Stimulated activated CD4-positive, alpha-beta T cell treated with anti-CD3 and anti-CD28 coated beads, Interleukin-4, amount 100 ng/mL, for 48 hours (primary cell): ENCODE results near the gene CEBPE.
"Not testable (repeated sequence)": the region's sequence is repeated elsewhere in the genome, so short reads cannot be mapped to it uniquely, and the experiment has no call there.

ENCODE experiments used
- DNase-seq, 2 donors: peaks; one replicate each; pipeline ENCODE4 v3.0.0-alpha.2; 2020; ENCODE audit warnings: low read depth in 2 of 2

CEBPE gene

DNA sequence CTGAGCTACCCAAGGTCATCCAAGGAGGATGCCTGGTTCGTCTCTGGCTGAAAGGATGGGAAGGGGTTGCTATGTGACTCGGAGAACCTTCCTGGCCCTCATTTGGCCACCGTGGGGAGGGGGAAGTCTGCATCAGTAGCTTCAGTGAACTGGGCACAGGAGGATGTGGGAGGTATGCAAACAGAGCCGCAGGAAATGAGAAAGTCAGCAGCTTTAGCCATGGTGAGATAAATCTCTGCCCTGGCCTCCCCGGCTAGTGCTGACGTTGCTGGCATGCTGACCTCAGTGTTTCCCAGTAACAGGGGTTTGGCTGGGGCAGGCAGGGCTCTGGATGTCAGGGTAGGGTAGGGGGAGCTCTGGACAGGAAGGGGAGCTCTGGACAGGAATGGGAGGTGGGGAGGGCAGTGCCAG lies 2.3 kb upstream of the CEBPE start:
- DNase-seq = no peak

DNA sequence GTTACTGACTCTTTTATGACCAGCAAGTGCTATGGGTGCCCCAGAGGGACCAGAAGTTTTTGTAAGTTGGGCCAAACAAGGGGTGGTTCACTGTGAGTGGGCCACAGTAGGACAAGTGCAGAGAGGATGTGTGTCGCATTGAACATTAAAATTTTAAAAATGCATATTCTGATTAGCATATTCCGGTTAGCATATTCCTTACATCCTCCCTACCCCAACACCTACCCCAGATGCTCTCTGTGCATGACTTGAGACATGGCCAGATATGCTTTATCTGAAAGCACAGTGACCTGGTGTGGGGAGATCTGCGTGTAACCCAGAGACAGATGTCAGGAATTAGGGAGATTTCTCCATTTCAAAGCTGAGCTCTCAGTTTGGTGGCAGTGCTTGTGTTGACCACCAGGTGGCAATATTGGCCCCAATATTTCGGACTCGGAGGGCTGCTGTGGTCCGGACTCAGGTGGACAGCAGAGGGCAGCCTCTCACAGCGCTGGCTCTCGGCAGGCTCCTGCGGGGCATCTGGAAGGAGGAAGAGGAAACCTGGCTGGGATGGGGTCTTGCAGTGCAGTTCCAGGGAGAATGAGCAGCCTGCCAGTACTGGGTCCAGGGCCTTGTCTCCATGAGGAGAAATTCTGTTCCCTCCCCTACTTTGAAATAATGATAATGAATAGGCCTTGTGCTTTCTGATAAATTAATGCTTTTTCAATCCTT lies 1.6 kb upstream of the CEBPE start:
- peak; percentile 73 to 80 for DNase-seq

DNA sequence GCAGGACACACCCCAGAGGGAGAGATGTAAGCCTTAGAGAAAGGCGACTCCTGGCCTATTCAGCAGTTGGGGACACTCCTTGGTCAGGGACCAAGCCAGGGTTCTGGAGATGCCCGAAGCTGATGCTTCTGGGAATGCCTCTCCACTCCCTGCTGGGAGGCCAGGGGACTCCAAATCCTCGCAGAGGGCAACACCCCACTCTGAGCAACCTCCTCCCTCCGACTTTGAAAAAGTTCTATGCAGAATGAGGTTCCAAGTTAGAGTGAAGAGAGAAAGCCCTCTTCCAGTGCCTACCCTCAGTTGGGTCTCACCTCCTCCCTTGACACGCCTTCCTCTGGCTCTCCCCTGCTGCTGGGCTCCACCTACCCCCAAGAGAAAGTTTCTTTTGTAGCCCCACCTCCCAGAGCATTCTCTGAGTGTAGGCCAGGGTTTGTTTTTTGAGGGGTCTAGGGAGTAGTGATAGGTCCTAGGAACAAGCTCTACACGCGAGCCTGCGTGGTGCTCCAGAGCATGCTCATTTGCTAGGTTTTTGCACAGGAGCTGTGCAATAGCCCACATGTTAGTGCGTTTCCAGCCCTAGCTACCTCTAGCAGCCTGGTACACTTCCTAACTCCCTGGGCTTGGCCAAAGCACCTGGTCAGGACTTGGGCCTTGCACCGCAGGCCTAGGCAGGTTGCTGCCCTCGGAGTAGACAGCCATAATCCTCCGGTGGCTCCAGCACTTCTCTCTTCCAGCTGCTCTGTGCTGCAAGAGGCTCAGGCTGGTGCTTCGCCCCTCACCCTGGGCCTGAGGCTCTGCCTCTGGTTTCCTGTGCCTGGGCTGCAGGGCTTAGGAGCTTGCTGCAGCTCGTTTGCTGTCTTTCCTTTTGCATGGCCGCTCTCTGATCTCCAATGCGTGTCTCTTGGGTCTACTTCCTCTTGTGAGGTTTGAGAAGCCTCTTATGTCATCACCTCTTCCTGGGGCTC lies 590 bp upstream of the CEBPE start:
- no peak for DNase-seq

DNA sequence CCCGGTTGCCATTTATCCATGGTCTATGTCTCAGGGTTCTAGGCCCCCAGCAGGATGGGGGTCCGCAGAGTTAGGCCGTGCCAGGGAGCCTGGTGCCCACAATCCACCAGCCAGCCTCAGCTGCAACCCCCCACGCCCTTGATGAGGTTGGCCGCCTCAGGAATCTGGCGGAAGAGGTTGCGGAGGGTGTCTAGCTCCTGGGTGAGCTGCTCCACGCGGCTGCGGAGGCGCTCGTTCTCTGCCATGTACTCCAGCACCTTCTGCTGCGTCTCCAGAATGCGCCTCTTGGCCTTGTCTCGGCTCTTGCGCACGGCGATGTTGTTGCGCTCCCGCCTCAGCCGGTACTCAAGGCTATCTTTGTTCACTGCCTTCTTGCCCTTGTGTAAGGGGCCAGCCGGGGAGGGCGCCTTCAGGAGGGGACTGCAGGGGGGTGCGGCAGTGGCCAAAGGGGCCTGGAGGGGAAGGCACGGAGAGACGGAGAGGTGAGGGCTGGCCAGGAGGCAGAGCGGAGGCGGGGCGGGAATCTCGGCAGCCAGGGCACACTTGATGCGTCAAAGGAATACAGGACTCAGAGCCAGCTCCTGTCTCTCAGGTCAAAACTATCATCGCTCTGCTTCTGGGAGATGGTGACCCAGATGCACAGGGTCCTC lies 1.6 kb downstream of the CEBPE start:
- DNase-seq = no peak

DNA sequence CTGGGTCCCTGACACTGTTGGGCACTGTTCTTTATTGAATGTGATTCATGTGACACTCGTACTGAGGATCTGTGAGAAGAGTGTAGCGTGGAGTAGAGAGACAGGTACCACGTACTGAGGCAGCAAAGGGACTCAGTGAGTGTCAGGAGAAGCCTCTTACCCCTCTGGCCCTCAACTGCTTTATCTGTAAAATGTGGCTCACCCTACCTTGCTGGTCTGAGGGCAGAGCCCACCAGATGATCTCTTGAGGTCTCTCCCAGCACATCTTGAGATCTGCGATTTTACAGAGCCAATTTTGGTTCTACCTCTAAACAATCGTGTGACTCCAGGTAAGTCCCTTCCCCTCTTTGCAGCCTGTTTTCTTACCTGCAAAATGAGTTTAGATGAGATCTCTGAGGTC lies 3.1 kb downstream of the CEBPE start:
- no peak for DNase-seq

DNA sequence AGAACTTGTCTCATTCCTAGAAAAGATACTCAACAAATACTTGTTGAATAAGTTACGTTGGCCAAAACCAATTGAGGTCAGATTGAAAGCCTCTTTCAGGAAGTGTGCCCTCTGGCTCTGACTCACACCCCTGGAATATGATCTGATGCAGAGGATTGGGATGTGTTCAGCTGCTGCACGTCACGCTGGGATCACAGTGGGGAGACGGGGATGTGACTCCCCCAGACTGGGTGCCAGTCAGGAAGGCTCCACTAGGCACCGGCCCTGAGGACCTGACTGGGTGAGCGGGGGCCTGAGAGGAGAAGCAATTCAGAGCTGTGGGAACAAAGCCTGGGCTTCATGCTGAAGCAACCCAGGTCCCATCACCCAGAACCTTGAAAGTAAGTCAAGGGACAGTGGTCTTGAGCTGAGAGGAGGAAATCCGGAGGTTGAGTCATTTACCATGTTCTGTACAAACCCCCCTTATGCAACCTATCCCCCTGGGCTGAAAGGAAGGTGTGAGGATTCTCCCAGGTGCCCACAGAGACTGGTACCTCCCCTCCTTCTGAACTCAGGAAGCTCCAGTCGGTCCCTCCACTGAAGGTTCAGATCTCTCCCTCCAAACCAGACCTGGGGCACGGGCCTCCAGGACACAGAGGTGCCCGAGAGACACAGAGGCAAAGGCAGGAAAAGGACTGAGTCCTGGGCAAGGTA lies 3.9 kb downstream of the CEBPE start:
- no peak for DNase-seq

DNA sequence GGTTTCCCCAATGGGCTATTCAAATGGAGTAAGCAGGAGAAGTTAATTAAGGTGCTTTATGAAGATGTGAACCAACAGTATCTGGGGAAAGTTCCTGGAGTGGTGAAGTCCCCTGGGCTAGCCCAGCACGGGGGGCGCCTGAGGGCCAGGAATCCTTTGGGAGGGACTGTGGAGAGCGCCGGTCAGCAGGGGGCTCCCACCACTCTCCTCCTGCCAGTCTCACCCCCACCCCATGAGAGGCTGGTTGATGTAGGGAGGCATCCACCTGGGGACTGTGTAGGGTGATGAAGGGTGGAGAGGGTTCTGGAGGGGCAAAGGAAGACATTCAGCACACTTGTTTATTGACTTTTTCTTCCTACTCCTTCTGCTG lies 4.4 kb downstream of the CEBPE start:
- DNase-seq = no peak

DNA sequence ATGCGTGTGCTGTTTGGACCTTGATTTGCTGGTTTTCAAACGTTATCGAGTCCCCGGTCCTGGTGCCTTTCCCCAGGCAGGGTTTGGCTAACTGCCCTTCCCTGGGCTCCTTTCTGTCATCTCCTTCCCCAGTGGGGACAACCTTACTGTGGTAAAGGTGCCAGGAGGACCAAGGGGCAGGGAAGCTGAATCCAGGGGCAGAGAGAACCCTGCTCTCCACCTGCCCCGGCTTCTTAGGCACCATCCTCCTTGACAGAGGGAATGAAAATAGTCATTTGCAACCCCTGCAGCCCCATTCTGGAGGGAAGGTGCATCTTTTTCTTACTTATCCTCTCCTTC lies 5.0 kb downstream of the CEBPE start:
- DNase-seq = no peak

DNA sequence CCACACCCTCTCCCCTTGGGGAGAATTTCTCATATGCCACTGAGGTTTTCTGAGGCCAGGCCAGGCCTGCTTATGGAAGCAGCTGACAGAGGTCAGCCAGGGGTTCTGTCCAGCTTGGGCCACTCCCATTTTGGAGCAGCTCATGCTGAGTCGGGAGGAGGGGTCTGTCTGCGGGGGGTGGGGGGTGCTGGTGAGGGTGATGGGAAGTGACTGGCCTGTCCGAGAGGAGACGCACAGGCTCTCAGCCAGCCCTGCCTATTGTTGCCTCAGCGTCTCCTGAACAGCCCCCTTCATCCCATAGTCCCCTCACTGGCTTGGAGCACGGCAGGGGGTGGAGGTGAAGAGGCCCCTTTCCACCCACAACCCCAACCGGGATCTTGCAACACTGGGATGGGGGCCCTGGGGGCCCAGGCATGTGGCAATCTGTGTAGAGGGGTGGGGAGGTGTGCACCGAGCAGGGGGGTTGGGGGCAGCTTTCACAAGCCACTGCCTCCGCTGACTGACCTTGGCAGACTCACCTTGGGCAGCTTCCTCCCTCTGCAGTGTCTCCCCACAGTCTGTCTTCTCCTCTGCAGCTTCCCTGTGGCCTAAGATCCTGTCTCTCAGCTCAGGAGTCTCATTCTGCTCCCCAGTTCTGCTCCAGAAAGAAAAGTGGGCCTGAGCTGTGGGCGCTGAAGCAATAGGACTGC lies 5.5 kb downstream of the CEBPE start:
- DNase-seq = no peak

DNA sequence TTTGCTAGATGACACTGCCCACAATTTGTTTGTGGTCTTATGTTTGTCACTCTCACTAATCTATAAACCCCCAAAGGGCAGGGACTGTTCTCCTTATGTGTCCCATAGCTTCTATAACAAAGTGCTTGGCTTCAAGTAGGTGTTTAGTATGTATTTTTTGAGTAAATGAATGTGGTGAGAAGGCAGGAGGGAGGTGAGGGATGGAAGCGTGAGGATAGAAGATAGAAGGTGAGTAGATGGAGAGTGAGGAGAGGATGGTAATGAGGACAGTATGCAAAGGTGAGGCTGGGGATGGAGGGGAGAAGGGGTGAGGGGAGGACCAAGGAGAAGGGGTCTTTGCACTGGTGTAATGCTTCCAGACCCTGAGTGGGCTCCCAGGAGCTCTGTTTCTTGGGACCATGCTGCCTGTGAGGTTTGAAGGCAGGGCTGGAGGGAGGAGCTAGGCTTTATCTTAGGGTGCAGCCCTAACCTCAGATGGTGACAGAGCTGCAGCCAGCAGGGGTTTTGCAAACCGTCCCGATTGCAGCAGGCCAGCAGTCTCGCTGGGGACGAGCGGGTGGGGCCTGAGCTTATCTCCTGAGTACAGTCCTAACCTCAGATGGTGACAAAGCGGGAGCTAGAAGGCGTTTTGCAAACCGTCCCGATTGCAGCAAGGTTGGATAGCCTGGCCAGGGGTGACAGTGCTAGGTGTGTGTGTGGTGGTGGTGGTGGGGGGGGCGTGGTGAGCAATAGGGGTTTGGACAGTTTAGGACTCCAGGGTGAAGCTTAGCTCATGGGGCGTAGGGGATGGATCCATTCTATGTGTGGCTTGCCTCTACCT lies 6.5 kb downstream of the CEBPE start:
- no peak for DNase-seq

DNA sequence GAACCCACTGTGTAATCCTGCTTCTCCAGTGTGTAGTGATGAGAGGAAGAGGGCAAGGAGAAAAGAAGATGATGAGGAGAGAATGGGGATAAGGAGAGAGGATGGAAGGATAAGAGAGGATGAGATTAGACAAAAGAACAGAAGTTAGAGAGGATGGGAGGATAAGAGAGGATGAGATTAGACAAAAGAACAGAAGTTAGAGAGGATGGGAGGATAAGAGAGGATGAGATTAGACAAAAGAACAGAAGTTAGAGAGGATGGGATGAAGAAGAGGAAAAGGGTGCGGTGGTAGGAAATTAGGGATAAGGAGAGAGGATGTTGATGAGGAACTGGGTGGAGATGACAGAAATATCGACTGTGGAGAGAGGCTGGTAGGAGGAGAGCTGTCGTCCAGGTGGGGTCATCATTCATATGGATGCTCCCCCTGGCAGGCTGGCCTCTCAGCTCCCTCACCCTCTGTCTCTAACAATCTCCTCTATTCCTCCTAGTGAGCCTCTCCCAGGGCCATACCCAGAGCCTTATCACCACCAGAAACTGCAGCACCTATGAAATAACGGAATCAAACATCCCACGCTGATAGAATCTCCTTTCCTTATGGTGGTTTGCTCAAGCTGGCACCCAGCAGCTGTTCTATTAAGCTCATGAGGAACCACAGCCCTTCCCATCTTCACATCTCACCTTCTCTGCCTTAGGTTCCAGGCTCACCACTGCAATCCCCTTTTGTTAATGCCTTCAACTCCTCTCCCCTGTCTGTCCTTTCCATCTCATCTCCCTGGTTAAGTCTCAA lies 8.3 kb downstream of the CEBPE start:
- DNase-seq = no peak

DNA sequence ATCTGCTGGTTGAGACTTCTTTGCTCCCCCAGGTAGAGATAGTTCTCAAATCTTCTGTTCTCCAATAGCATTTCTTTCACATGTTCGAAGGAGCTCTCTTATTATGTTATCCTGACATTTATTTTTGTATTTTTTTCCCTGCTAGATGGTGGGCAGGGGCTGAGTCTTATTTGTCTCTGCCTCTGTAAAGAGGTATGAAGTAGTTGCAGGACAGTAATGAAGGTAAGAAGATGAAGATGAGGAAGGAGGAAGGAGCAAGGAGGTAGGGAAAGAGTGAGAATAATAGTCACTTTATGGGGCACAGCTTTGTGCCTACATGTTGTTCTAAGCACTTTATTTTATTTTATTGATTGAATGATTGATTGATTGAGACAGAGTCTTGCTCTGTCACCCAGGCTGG lies 9.3 kb downstream of the CEBPE start:
- DNase-seq = no peak

DNA sequence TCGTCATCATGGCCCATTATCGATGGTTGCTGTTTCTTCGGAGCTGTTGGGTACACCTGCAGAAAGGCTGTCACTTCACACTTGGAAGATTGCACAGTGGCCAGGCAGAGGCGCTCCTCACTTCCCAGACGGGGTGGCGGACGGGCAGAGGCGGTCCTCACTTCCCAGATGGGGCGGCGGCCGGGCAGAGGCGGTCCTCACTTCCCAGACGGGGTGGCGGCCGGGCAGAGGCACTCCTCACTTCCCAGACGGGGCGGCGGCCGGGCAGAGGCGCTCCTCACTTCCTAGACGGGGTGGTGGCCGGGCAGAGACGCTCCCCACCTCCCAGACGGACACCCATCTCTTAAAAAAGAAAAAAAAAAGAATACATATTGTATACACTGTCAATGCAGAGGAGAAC lies 10.9 kb downstream of the CEBPE start:
- not testable (repeated sequence) for DNase-seq

DNA sequence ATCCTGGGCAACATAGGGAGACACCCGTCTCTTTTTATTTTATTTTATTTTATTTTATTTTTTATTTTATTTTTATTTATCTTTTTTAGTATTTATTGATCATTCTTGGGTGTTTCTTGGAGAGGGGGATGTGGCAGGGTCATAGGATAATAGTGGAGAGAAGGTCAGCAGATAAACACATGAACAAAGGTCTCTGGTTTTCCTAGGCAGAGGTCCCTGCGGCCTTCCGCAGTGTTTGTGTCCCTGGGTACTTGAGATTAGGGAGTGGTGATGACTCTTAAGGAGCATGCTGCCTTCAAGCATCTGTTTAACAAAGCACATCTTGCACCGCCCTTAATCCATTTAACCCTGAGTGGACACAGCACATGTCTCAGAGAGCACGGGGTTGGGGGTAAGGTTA lies 11.4 kb downstream of the CEBPE start:
- DNase-seq = not testable (repeated sequence)

DNA sequence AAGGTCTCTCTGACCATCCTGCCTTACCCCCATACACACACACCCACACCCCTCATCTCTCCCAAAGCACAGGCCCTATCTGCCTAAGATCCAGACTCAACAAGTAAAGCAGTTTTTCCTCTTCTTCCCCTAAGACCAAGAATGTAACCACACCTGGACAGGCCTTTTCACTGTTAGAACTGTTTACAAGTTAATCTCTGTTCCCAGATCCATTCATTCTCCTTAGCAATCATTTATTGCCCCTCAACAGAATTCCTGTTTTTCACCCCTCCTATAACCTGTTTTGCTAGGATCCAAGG lies 12.4 kb downstream of the CEBPE start:
- no peak for DNase-seq

DNA sequence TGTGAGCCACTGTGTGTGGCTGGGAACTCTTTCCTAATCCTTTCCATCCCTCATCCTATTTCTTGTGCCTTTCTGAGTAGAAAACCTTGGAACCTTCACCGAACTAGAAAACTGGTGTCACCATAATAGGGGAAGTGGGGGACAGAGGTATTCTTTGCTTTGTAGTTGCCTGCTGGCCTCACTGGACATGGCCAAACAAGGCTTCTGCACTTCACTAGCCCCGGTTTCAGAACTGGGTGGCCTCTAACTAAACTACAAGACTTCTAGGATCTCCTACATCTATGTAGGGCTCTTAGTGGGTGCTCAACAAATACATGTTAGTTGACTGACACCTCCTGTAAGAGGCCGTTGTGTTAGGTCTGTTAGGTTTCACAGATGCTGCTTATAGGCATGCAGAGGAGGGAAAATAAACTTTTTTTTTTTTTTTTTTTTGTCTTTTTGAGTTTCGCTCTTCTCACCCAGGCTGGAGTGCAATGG lies 13.7 kb downstream of the CEBPE start:
- no peak for DNase-seq

DNA sequence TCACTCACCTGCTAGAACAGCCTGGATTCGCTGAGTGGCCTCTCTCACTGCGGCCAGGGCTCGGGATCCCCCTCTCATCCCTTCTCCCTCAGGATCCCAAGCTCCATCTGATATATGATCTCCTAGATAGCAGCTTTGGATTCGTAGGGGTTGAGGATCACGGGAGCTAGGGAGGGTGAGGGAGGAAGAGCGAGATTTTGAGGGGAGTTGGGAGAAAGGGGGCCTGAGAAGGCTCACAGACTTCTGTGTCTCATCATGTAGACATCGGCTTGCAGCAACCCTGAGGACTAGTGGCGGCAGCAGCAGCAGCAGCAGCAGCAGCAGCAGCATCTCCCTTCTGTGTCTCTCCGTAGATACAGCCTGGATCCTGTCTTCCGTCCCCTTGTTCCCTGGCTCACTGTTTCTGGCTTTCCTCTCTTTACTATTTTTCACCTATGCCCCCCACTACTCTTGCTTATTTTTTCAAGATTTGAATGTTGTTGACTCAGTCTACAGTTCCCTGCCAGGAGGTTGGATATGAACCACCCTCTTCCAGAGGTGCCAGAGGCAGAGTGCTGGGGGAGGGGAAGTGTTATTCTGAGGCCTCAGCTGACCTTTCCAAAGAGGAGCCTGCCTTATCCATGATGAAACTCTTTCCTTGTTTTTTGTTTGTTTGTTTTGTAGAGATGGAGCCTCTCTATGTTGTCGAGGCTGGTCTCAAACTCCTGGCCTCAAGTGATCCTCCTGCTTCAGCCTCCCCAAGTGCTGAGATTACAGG lies 14.3 kb downstream of the CEBPE start, which contains the start of gene CIROP:
TSS of gene CIROP (minus strand) at position 399 of the 757 bp plus-strand sequence. CDS start at position 330, 69 bp downstream.
- no peak for DNase-seq

DNA sequence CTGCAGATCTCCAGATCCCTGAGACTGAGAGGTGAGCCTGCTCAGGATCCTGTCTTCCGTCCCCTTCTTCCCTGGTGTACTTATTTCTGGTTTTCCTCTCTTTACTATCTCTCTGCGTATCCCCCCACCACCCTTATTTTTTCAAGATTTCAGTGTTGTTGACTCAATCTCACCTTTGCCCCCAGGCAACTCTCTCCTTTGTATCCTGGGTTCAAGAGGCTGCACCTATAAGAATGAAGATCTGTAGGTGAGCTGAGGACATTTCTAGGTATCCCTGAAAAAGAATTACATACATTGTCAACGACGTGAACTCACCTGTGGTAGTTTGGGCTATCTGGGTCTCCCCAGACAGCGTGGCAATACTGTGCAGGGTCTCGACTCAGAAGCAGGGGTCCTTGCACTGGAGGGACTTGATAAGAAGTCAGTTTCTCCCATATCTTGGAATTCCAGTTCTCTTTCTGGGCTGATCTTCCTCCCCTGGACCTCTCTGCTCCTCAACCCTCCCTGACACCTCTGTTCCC lies 14.9 kb downstream of the CEBPE start:
- DNase-seq = no peak

DNA sequence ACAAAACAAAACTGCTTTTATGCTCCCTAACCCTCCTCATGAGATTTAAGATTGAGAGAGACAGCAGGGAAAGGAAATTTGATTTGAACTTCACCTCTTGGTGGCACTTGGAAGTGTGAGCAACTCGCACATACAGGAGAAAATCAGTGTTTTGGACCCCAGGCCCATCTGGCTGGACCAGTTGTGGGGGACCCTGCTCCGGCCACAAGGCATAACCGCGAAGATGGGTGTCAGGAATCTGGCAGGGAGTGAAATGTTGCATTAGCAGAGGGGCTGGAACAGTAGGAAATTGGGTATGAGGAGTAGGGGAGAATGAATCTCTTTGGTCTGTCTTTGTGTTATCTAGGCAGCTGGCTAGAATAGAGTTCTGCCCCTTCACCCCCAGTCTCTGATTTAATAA lies 15.5 kb downstream of the CEBPE start:
- DNase-seq = no peak
